Erythroblast (primary cell): Measurements from ENCODE around the gene RGS19.

Experiments
- DNase-seq, 2 experiments: peaks; one replicate each; lab custom pipeline; 2025; lab: John Stamatoyannopoulos, UW
- GATA1 ChIP-seq: IDR thresholded peaks from 2 replicates; pipeline ENCODE4 v1.6.1; 2011; ENCODE audit warnings: low read depth, mild to moderate bottlenecking, control low read depth, low read length, moderate library complexity
- POLR2A ChIP-seq: IDR thresholded peaks from 2 replicates; pipeline ENCODE4 v1.6.1; 2011; ENCODE audit warnings: mild to moderate bottlenecking, low read length

The RGS19 gene

DNA sequence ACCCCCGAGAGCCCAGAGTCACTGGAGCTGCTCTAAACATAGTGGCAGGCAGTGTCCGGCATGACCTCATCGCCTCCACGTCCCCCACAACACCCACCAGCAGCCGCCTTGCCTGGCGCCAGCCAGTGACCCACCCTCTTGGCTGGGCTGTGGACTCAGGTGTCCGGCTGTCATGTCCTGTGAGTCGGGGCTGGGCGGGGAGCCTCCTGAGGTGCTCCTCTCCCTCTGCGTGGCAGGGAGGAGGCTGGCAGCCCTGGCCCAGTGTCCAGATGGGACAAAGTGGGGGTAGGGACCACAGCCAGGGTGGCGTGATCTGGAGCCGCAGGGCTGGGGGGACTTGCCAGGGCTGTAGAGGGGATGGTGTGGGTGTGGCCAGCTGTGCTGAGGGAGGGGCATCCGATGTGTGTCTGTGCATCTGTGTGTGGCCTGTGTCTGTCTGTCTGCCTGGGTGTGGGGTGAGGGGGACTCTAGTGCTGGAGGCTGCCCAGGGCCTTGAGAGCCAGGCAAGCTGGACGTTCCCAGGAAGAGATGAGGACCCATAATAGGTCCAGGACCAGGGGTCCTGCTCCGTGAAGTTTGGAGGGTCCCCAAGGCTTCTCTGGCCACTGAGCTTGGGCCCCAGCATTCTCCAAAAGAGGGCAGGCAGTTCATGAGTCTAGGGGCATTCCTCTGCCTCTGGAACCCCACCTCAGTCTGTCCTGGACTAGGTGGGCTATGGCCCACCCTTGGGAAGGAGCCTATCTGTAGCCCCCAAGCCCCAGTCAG lies 27.6 kb downstream of the RGS19 start:
- TF ChIP-seq POLR2A, result no peak
- no peak for TF ChIP-seq GATA1
- no peak for DNase-seq

DNA sequence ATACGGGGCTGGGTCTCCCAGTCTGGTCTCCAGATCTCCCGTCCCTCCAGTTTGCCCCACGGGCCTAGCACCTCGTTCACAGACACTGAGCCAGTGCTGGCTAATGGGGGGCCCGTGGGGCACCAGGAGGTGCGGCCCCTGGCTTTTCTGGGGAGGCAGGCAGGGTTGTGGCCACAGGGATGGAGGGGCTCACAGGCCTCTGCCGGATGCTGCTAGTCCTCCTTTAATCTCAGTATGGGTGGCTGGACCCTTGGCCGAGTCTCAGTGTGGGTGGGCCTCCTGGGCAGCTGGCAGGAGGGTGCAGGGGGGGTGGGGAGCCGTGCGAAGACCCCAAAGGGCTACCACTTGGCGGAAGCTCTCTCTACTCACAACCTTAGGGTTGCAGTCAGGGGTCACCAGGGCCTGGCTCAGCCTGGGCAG lies 28.3 kb downstream of the RGS19 start:
- DNase-seq, result no peak
- TF ChIP-seq GATA1 (no peak), POLR2A (no peak)

DNA sequence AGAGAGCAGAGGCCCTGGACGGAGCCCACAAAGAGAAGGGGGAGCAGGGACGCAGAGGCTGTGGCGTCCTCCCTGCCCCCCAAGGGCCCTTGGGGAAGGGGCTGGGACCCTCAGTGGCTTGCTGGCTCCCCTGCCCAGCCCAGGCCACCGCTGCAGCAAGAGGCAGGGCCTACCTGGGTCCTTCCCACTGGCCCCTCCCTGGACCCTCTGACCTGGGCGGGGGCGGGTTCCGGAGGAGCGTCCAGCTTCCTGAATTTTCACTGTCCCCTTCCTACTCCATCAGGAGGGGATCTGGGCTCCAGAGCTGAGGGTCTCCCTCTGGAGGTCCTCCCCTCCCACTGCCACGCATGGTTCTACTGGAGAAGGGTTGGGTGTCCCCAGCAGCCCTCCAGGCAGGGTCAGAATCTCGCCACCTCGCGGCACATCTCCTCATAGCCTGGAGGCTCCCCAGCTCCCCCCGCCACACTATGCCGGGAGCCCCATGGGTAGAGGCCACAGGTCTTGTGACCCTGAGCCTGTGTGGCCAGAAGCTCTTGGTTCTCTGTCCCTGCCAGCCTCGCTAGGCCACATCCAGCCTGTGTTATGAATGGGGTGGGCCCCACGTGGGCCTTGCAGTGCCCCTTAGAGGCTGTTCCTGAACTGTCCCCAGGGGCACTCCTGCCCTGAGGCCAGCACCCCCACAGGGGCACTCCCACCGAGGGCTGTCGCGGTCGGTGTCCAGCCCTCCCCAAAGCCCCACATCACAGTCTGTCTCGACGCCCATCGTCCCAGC lies 28.9 kb downstream of the RGS19 start:
- DNase-seq, result no peak
- no peak for TF ChIP-seq GATA1
- no peak for TF ChIP-seq POLR2A

DNA sequence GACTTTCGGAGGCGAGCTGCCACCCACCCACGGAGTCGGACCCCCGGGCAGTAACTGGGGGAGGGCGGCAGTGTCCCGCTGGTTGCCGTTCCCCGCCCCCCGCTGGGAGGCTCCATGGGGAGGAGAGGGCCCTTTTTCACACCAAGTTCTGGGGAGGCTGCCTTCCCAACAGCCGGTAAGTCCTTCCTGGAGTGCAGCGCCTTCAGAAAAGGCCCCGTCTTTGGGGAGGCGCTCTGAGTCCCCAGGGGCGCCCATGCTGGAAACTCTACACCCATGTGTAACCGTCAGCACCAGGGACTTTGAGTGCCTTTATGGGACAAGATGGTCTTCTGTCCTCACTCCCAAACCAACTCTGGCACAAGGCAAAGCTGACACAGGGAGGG lies 29.4 kb downstream of the RGS19 start:
- no peak for DNase-seq
- TF ChIP-seq GATA1 (no peak), POLR2A (no peak)

DNA sequence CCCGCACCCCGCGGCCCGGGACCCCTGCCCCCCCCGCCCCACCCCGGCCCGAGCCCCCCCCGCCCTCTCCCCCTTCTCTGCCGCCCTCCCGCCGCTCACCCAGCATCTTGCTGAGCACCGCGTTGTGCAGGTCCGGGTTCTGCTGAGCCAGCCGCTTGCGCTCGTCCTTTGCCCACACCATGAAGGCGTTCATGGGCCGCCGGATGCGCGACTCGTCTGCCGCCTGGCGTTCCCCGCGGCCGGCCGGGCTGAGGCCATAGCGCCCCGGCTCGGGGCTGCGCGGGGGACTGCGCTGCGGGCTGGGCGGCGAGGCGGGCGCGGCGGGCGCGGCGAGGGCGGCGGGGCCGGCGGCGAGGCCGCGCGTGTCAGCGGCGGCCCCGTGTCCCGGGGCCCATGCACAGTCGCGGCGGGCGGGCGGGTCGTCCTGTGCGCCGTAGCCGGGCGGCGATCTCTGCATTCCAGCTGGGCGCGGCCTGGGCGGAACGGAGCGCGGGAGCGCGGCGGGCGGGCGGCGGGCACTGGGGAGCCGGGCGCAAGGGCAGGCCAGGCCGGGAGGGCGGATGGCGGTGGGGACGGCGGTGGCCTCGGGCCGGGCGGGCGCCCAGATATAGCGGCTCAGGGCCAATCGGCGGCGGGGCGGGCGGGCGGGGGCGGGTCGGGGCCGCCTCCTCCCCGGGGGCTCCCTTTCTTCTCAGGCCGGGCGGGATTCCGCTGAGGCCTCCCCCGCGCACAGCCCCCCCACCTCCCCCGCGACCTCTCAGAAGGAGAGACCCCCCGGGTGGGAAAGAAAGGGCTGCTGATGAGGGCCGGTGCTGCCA lies 30.0 kb downstream of the RGS19 start, which contains the start of gene SOX18:
Gene SOX18 (minus strand): TSS at position 580 of the 818 bp plus-strand sequence. CDS start 123 bp downstream, at position 457.
- peak; percentile 16 to 35 for DNase-seq
- no peak for TF ChIP-seq POLR2A
- TF ChIP-seq GATA1, result no peak

DNA sequence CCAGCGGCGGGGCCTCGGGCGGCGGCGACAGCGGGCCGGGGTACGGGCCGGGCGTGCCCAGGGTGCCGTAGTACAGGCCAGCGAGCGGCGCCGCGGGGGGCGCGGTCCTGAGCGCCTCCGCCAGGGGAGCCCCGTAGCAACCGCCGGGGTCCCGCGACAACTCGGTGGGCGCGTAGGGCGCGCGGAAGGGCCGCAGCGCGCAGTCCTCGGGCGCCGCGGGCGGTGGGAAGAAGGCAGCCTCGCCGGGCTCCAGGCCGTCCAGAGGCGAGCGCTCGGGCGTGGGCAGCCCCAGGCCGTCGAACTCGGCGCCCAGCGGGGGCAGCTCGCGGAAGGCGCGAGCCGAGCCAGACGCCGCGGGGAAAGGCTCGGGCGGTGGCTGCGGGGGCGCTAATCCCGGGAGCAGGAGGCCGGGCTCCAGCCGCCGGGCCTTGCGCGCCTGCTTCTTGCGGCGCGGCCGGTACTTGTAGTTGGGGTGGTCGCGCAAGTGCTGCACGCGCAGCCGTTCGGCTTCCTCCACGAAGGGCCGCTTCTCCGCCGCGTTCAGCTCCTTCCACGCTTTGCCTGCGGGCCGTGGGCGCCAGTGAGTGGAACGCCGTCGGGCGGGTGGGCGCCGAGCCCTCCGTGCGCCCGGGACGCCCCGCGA lies 30.8 kb downstream of the RGS19 start:
- no peak for DNase-seq

DNA sequence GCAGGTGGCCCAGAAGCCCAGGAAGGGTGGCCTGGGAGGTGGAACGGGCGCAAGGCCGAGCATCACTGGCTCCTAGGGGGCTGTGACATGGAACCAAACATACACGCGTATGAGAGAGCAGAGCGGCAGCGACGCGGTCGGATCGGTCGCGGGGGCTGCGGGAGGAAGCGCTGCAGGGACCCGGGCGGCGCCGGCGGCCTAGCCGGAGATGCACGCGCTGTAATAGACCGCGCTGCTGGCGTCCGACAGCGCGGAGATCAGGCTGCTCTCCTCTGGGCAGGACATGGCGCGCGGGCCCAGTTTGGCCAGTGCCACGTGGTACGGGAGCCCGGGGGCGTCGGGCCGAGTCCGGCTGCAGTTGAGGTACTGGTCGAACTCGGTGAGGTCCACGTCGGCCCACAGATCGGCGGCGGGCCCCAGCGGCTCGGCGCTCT lies 31.3 kb downstream of the RGS19 start:
- no peak for DNase-seq
- TF ChIP-seq POLR2A (no peak), GATA1 (no peak)

More for the DNA sequence above, 30.8 kb downstream of the RGS19 start:
- TF ChIP-seq POLR2A (no peak), GATA1 (no peak)

DNA sequence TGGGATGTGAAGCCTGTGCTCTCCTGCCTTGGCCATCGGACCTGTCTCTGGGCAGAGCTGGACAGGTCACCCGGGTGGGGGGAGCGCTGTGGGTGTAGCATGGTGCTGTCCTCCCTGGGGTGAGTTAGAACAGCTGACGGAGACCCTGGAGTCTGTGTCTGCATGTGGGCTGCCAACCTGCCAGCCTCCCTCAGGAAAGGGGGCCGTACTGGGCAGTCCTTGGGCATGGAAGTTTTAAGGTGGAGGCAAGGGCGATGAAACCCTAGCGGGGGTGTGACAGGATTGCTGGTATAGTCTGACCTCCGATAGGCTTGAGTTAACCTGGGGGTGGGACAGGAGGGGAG lies 32.3 kb downstream of the RGS19 start:
- DNase-seq, result no peak
- TF ChIP-seq POLR2A, result no peak
- no peak for TF ChIP-seq GATA1

DNA sequence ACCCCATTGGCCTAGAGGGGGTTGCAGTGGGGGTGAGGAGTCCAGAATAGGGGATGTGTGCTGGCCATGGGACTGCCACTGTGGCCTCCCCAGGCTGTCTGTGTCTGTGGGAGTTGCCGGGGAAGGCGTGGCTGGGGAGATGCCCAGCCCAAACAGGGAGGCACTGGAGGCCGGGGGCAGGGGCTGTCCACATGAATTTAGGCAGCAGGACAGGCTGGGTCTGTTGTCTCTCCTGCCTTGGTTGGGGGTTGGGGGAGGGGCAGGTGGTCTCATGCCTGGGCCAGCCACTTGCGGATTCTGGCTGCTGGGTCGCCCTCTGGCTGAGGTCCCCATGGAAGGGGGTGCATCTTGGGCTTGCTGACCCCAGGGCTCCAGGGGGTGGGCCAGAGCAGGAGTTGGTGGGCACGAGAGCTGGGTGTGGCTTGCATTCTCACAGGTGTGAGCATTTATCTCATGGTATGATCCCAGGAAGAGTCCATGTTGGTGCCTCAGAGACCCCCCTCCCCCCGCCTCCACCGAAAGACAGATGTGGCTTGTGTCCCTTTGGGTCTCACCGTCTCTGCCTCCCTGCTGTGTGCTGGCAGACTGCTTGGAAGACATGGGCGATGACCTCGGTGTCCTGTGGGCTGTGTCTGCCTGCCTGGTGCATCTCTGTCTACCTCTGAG lies 33.8 kb downstream of the RGS19 start:
- TF ChIP-seq POLR2A (no peak), GATA1 (no peak)
- no peak for DNase-seq

DNA sequence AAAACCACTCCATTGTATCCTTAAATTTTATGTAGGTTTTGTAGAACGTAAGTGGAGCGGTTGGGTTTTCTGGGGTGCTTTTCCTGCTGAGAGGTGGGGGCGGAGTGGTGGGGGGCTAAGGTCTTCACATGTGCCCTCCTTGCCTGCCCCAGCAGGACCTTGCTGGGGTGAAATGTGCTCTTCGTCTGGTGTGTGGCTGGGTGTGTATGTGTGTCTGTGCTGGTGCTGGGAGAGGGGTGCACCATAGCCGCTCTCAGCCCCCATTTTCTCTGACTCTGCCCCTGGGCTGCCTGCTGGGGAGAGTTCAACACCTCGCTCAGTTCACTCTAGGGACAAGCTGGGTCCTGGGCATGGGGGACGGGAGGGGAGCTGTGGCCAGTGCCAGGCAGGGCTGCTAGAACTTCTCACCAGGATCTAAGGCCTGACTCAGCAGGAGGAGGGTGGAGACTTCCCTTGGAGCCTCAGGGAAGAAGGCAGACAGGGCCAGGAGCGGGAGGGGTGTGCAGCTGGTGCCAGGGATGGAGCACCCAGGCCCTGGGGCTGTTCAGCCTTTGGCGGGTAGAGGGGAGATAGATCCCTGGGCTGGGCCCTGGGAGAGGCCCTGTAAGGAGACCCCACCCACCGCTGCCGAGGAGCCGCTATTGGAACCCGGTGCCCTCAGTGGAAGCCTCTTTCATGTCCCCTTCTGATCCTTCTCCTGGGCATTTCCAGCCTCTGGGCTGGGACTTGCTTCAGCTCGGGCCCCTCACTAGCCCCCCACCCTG lies 34.7 kb downstream of the RGS19 start:
- TF ChIP-seq POLR2A (no peak), GATA1 (no peak)
- DNase-seq, result no peak

DNA sequence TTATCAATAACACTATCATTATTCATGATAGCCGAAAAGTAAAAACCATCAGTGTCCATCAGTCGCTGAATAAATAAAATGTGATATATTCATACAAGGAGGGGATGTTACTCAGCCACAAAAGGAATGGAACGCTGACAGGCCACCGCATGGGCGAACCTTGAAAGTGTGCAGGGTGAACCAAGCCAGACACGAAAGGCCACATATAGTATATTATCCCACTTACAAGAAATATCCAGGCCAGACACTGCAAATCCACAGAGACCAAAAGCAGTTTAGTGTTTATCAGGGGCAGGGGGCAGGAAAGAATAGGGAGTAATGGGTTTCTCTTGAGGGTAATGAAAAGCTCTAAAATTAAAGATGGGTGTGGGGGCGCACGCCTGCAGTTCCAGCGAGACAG lies 35.5 kb downstream of the RGS19 start:
- no peak for DNase-seq
- TF ChIP-seq POLR2A (no peak), GATA1 (no peak)

DNA sequence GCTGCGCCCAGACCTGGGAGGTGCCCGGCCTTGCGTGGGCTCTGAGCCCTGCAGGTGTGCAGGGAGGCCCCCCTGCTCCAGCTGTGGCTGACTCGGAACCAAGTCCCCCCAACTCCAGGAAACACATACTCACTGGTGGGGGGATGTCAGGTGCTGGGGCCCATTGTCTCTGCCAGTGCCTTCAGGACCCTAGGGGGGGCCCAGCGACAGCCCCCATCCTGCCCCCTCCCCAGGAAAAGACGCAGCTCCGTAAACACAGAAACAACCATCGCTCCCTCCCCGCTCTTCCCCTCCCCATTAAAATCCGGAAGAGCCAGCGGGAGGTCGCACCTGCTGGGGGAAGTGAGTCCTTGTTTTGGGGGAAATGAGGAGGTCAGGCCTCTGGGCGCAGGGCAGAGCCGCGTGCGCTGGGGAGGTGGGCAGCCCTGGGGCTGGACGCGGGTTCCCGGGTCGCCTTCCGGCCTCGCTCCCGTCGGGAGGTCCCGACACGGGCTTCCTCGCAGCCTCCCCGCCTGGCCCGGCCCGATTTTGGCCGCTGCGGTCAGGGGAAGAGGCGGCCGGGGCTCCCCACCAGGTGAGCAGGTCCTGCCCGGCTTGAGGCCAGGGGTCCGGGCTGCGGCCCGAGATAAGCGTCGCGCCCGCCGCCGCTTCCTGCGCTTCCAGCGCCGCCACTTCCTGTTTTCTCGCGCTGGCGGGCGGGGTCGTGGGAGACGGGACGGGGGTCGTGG lies 37.1 kb downstream of the RGS19 start:
- no peak for DNase-seq
- no peak for TF ChIP-seq POLR2A
- no peak for TF ChIP-seq GATA1
